Activated CD4-positive, alpha-beta T cell treated with anti-CD3 and anti-CD28 coated beads, Interleukin-10, Interleukin-2, amounts not matched to agents 100 ng/mL and 50 ng/mL, durations not matched to agents 16 hours and 8 hours (primary cell): Measurements from ENCODE around the gene EVPLL.
A peak's percentile ranks its signal among the peaks of the same experiment; 100 is the strongest.
"Not testable (repeated sequence)": the region's sequence is repeated elsewhere in the genome, so short reads cannot be mapped to it uniquely, and the experiment has no call there.

Experiments
- DNase-seq: peaks from one replicate; pipeline ENCODE4 v3.0.0-alpha.2; 2020

The EVPLL gene

GRCh38 chr17:18377437-18378204 lies at the start of gene EVPLL:
Gene EVPLL (plus strand): TSS chr17:18377778. CDS start chr17:18380938, 3,160 bp downstream.
- peak; percentile 20 for DNase-seq

DNA sequence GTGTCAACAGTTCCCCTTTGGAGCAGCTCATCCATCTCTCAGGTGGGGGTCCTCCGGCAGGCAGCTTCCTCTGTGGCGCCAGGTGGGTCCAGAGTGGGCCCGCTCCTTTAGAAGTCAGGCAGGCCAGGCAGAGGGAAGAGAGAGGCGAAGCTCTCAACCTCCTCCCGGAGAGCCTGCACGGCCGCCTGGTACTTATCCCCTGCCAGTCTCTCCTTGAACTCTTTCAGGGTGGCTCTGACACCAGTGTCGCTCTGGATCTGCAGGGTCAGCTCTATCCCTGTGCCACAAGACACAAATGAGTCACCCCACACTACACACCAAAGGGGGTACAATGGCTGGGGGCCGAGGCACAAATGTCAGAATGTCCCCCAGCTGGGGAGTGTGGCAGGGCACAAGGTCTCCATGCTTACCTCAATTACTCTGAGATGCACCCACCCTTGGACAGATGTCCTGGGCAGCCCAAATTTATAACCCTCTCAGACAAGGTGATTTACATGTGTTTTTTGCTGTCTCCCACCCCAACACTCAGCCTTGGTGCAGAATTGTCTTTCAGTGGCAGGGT lies 48.9 kb upstream of the EVPLL start:
- DNase-seq, result no peak

GRCh38 chr17:18331879-18332278 lies 45.7 kb upstream of the EVPLL start:
- peak; percentile 38 for DNase-seq

DNA sequence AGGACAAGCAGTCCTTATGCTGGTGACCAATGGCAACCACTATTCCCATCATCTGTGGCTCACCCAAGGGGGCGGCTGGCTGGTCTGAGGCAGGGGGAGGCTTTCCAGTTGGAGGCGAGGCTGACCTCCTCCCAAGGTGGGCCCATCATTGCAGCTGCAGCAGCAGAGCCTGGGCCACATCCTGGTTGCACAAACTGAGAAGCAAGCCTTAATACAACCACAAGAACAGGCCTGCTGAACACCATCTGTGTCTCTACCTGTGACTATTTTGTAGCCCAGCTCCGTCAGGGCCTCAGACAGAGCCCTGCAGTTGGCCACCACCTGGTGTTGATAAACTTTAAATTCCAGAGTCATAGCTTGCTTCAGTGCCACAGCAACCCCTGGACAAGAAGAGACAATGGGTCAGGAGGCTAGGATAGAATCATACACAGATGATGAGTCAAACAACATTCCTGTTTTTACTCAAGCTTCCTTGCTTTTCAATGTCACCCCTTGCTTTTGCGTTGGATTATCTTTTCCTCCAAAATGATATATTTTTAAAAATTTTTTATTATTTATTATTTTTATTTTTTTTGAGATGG lies 44.6 kb upstream of the EVPLL start:
- peak; percentile 48 for DNase-seq

- DNase-seq, result not testable (repeated sequence)
These were observed 39.4 kb upstream of the EVPLL start for GRCh38 chr17:18338158-18338557.

GRCh38 chr17:18339933-18340332 lies 37.6 kb upstream of the EVPLL start:
- no peak for DNase-seq

DNA sequence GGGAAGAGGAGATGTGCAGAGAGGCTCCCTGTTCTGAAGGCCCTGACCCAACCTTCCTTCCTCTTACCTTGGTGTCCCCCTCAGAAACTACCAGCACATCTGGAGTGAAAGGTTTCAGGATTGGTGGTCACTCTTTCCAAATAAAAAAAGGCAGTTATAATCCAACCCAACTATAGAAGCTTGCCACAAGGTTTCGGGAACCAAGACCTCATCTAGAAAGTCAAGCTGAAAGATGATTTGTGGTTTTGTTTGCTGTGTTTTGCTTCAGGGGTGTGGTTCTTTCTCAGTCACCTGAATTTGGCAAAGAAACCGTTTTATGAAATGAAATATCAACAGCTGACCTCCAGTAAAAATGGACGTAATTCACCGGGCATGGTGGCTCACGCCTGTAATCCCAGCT lies 33.6 kb upstream of the EVPLL start:
- DNase-seq, result peak; percentile 34

DNA sequence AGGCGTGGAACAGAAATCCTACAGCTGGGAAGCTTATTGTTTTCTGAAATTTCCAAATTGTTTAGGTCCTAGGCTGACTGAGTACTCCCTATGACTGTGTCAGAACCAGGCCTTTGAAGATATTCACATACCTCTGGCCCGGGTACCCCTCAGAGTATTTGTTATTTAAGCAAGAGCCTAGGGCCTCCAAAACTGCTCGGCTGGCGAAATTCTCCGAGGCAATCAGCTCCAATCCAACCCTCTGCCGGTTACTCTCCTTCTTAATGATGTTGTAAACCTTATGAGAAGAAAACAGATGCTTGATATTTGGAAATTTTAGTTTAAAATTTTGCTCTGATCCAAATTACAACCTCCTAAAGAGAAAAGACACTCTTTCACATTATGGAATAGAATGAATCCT lies 24.0 kb upstream of the EVPLL start:
- DNase-seq, result no peak

DNA sequence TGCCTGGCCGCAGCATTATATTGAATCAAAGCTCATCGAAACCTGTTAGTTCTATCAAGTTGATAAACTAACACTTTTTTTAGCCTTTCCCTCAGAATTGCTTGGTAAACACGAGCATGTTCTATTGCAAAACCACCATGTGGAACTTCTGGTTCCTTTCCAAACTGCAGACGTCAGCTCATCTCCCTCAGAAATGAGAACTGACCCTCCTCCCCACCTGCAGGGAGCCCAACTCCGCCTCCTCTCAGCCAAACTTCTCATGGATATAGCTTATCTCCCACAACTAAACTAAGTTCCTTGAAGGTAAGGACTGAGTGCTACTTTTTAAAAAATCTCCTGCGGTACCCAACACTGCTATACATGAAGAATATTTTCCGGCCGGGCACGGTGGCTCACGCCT lies 21.0 kb upstream of the EVPLL start:
- DNase-seq, result no peak

DNA sequence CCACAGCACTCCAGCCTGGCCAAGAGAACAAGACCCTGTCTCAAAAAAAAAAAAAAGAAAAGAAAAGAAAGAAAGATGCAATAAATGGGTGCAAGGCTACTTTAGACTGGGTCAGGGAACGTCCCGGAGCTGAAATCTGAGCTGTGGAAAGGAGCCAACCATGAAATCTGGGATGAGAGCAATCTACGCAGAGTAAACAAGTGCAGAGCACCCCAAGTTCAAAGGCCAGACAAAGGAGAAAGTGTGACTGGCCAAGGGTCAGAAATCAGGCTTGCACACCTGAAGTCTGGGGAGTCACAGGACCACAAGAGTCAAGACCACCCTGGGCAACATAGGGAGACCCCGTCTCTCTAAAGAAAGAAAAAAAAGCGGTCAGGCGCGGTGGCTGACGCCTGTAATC lies 17.1 kb upstream of the EVPLL start:
- no peak for DNase-seq

DNA sequence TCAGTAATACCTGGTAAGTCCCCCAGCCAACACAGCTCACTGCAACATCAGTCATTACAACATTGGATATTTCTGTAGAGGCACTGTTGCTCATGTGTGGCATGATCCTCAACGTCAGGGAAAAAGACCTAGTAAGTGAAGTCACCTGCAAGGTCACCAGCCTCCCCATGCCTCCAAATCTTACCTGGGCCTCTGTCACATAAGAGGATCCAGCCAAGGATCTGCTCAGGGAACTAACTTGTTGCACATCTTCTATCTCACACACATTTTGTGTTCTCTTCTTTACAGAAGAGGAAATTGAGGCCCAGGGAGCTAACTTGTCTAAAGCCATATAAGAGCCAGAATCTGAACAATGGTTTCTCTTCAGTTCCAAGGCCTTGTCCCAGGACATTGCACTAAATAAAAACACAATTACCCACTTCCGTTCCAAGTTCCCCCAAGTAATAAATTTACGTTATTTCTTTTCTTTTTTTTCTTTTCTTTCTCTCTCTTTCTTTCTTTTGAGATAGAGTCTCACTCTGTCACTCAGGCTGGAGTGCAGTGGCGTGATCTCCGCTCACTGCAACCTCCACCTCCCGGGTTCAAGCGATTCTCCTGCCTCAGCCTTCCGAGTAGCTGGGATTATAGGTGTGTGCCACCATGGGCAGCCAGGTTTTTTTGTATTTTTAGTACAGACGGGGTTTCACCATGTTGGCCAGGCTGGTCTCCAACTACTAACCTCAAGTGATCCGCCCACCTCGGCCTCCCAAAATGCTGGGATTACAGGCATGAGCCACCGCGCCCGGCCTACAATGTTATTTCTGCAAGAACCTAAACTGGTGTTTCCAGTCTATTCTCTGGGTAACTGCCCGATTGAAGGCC lies 15.5 kb upstream of the EVPLL start:
- DNase-seq, result no peak

DNA sequence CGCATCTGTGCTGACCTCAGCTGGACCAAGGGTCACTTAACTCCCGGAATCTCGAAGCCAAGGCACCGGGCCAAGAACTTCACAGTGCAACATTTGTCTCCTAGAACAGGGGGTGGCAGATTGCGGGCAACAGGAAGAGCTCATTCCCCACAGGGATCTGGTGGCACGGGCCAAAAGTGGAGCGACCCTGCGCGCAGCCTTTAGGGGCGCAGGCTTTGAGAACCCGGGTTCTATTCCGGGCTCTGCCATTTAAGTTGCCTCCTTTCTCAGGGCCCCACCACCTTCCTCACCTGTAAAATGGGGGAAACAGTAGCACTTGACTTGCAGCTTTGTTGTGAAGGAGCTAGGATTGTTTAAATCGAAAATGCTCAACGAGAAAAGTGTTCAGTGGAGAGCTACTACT lies 14.9 kb upstream of the EVPLL start:
- DNase-seq, result peak; percentile 34

DNA sequence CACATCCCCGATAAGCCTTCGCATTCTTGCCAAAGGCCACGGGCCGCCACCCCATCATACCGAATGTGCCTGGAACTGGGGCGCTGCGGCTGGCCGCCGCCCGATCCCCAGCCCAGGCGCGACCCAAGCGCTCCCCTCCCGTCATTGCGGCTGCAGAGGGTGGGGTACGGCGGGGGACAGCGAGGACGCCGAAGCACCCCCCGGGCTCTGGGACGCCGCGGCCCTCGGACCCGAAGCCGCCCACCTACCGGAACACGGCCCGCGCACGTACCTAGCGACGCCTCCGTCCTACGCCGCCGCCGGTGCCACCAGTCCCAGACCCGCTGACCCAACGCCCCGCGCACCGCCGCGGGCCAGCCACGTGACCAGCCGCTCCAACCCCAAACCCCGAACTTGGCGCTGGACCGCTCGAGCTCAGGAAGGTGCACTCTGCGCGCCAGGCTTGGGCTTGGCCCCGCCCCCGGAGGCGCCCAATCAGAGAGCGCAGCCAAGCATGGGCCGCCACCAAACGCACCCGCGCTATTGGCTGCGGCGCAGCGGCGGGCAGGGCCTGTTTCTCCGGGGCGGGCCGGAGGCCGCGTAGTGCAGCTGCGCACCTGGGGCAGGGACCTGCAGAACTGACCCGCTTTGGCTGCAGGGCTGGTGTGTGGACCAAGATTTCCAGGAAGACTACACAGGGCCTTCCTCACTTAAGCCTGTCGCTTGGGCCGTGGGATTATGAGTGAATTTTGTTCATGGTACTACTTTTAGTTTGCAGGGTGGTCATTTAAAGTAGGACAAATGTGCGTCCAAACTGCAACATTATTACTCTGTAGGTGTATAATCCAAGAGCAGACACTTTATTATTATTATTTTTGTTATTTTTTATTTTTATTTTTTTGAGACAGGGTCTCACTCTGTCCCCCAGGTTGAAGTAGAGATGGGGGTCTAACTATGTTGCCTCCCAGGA lies 14.2 kb upstream of the EVPLL start, which contains the start of gene SHMT1:
SHMT1 (minus strand) TSS at position 450 of the 949 bp plus-strand sequence. CDS start 7,569 bp downstream, outside the sequence.
- DNase-seq, result peak; percentile 97

- no peak for DNase-seq
These were observed 13.4 kb upstream of the EVPLL start for GRCh38 chr17:18364166-18364565.

GRCh38 chr17:18368946-18369345 lies 8.6 kb upstream of the EVPLL start:
- no peak for DNase-seq

GRCh38 chr17:18370761-18371160 lies 6.8 kb upstream of the EVPLL start:
- DNase-seq, result no peak

DNA sequence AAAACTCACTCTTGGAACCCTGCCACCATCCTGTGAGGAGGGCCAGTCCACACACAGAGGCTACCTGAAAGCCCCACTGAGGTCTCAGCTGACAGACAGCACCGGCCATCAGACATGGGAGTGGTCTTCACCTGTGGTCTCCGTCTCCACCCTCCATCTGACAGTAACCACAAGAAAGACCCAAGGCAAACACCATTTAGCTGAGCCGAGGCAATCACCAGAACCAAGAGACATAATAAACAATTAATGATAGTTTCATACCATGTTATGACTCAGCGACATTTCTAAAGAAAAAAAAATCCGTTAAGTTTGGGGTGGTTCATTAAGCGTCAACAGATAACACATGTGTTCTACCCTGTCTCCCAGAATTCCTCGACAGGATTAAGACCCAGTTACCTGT lies 6.1 kb upstream of the EVPLL start:
- peak; percentile 38 for DNase-seq

DNA sequence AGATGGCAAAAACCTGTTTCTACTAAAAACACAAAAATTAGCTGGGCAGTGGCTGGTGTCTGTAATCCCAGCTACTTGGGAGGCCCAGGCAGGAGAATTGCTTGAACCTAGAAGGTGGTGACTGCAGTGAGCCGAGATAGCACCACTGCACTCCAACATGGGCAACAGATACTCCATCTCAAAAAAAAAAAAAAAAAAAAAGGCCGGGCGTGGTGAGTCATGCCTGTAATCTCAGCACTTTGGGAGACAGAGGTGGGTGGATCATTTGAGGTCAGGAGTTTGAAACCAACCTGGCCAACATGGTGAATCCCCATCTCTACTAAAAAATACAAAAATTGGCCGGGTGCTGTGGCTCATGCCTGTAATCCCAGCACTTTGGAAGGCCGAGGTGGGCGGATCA lies 4.4 kb upstream of the EVPLL start:
- DNase-seq, result peak; percentile 51

- DNase-seq, result no peak
These were observed 3.4 kb upstream of the EVPLL start for GRCh38 chr17:18374216-18374615.

- no peak for DNase-seq
These were observed 577 bp downstream of the EVPLL start for GRCh38 chr17:18378205-18378505.

DNA sequence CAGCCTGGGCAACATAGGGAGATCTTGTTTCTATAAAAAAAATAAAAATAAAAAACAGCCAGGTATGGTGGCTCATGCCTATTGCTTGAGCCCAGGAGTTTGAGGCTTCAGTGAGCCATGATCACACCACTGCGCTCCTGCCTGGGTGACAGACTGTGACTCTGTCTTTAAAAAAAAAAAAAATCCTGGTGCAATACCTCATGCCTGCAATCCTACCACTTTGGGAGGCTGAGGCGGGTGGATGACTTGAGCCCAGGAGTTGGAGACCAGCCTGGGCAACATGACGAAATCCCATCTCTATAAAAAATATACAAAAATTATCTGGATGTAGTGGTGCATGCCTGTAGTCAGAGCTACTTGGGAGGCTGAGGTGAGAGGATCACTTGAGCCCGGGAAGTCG lies 1.0 kb downstream of the EVPLL start:
- DNase-seq, result not testable (repeated sequence)
